HG03097 (cell line): ENCODE data around the gene SLC6A20.

Experiments
- ATAC-seq: cut with Tn5 transposase; IDR thresholded peaks from one replicate; pipeline ENCODE4 v1.9.1; 2021; ENCODE audit not compliant: unreplicated experiment, low FRiP score

SLC6A20 gene

GRCh38 chr3:45779746-45780735 lies 16.3 kb downstream of the SLC6A20 start:
- ATAC-seq: no peak

- ATAC-seq: no peak
Observed at GRCh38 chr3:45778761-45779201, 17.6 kb downstream of the SLC6A20 start.

- no peak for ATAC-seq
Observed at GRCh38 chr3:45777746-45778386, 18.5 kb downstream of the SLC6A20 start.

GRCh38 chr3:45777111-45777745 lies 19.1 kb downstream of the SLC6A20 start:
- ATAC-seq: no peak

GRCh38 chr3:45776611-45777010 lies 19.7 kb downstream of the SLC6A20 start:
- ATAC-seq: no peak

GRCh38 chr3:45776301-45776595 lies 20.1 kb downstream of the SLC6A20 start:
- ATAC-seq: no peak

- no peak for ATAC-seq
Observed at GRCh38 chr3:45775571-45776300, 20.6 kb downstream of the SLC6A20 start.

GRCh38 chr3:45774581-45775521 lies 21.5 kb downstream of the SLC6A20 start:
- ATAC-seq: no peak

GRCh38 chr3:45773714-45774449 lies 22.5 kb downstream of the SLC6A20 start:
- ATAC-seq: no peak

GRCh38 chr3:45773072-45773471 lies 23.3 kb downstream of the SLC6A20 start:
- ATAC-seq: no peak

- ATAC-seq: no peak
Observed at GRCh38 chr3:45772341-45773035, 23.8 kb downstream of the SLC6A20 start.

- ATAC-seq: no peak
Observed at GRCh38 chr3:45771831-45772230, 24.5 kb downstream of the SLC6A20 start.

- ATAC-seq: no peak
Observed at GRCh38 chr3:45771166-45771775, 25.1 kb downstream of the SLC6A20 start.

- ATAC-seq: no peak
Observed at GRCh38 chr3:45765958-45766357, 30.4 kb downstream of the SLC6A20 start.

GRCh38 chr3:45765266-45765851 lies 31.0 kb downstream of the SLC6A20 start:
- no peak for ATAC-seq

GRCh38 chr3:45763303-45763675 lies 33.0 kb downstream of the SLC6A20 start:
- ATAC-seq: no peak

GRCh38 chr3:45762647-45763302 lies 33.6 kb downstream of the SLC6A20 start:
- no peak for ATAC-seq
